Esophagus muscularis mucosa (tissue), 4 donors: ENCODE data around the gene NFILZ. TPM values are rescaled to one million over a fixed set of nuclear protein-coding genes. Genes with fewer than 3 reads are reported as not detected.
"Not testable (repeated sequence)": the region's sequence is repeated elsewhere in the genome, so short reads cannot be mapped to it uniquely, and the experiment has no call there.

Source experiments
- DNase-seq: peaks from one replicate; pipeline ENCODE4 v3.0.0-alpha.2; 2017; ENCODE audit errors: extremely low spot score
- H3K27ac ChIP-seq, 4 donors: fragments of 200-600 bp; sonication (generic); replicated peaks in 1 of 4; 1 replicate in 3 of 4; 2 replicates in 1 of 4; pipeline ENCODE4 v1.5.1; 2016 to 2019; ENCODE audit warnings: mild to moderate bottlenecking in 1 of 4
- H3K27me3 ChIP-seq, 4 donors: fragments of 200-600 bp; sonication (generic); one replicate each; pipeline versions ENCODE4 v1.5.1 to v1.6.0; 2016 to 2019
- H3K36me3 ChIP-seq, 4 donors: fragments of 200-600 bp; sonication (generic); one replicate each; pipeline ENCODE4 v1.5.1; 2016 to 2019
- H3K4me1 ChIP-seq, 4 donors: fragments of 200-600 bp; sonication (generic); one replicate each; pipeline ENCODE4 v1.5.1; 2016 to 2019
- H3K4me3 ChIP-seq, 4 donors: fragments of 200-600 bp; sonication (generic); 1 replicate in 2 of 4; 2 replicates in 2 of 4; pipeline ENCODE4 v1.5.1; 2016 to 2019; ENCODE audit warnings: mild to moderate bottlenecking in 4 of 4, moderate library complexity in 1 of 4
- H3K9me3 ChIP-seq, 4 donors: fragments of 200-600 bp; sonication (generic); 1 replicate in 3 of 4; 2 replicates in 1 of 4; pipeline ENCODE4 v1.5.1; 2016 to 2019
- EP300 ChIP-seq: sonication (generic); formaldehyde crosslinking; IDR thresholded peaks from one replicate; pipeline ENCODE4 v1.6.1; 2017; ENCODE audit warnings: antibody characterized with exemption
- POLR2A ChIP-seq: fragments of 450-650 bp; IDR thresholded peaks from one replicate; pipeline ENCODE4 v1.6.1; 2017; ENCODE audit warnings: antibody characterized with exemption, moderate library complexity, mild to moderate bottlenecking, low read depth
- POLR2AphosphoS5 ChIP-seq, 2 donors: sonication (generic); formaldehyde crosslinking; IDR thresholded peaks; one replicate each; pipeline ENCODE4 v1.6.1; 2017; ENCODE audit warnings: antibody characterized with exemption in 2 of 2
- WGBS: methylation state at CpG from one replicate; pipeline ENCODE4 v1.1.5; 2018; 5-methylcytosine and 5-hydroxymethylcytosine counted together
- intact Hi-C: fragments of 100-400 bp; cut with DNase I; formaldehyde crosslinking; loops from one replicate; pipeline ENCODE4 v1.15.1; 2023
- total RNA-seq, 4 donors: library from RNA; depleted of rRNA; stranded (reverse); fragments of >200 nt; gene quantifications; one replicate each; pipeline versions ENCODE4 v1.1.0 to v1.2.1, GENCODE V29; 2016
- TF ChIP-seq, protein P1 (sequence below), 3 experiments: fragments of 200-600 bp in 2 of 3; fragments of 450-650 bp in 1 of 3; sonication (generic) in 2 of 3; IDR thresholded peaks; one replicate each; pipeline ENCODE4 v1.5.1; 2017 to 2019; ENCODE audit warnings: antibody characterized with exemption in 3 of 3, mild to moderate bottlenecking in 2 of 3, moderate library complexity in 1 of 3

The NFILZ gene
- total RNA-seq, 4 donors from 2014 or later, result not detected

DNA sequence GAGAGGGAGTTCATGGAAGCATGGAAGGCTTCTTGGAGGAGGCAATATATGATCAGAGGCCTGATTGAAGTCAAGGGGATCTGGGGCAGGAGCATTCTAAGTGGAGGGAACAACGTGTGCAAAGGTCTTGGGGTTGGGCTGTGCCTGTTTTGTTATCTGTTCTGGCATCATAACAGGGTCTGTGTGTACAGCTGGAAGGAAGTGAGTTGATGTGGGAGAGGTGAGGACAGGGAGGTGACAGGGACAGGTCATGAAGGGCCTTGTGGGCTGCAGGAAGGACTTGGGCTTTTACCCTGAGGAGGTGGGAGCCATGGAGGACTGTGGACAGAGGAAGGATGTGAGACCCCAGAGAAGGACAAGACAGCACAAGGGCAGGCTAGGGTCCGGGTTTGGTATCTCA lies 1.2 kb upstream of the NFILZ start:
- no peak overlapping the region for H3K27ac ChIP-seq
- H3K4me1 ChIP-seq, result peaks cover 0 to 13% (median 3%) of the 10 kb centered on the region in 4 donors
- WGBS, result 72% methylated on average over 2 of the region's 2 CpGs
- no peaks in the 10 kb centered on the region for H3K27me3 ChIP-seq
- no peak for TF ChIP-seq POLR2A
- TF ChIP-seq POLR2AphosphoS5 (IDR thresholded peaks at IDR 0.05), result no peak
- TF ChIP-seq, protein P1, sequence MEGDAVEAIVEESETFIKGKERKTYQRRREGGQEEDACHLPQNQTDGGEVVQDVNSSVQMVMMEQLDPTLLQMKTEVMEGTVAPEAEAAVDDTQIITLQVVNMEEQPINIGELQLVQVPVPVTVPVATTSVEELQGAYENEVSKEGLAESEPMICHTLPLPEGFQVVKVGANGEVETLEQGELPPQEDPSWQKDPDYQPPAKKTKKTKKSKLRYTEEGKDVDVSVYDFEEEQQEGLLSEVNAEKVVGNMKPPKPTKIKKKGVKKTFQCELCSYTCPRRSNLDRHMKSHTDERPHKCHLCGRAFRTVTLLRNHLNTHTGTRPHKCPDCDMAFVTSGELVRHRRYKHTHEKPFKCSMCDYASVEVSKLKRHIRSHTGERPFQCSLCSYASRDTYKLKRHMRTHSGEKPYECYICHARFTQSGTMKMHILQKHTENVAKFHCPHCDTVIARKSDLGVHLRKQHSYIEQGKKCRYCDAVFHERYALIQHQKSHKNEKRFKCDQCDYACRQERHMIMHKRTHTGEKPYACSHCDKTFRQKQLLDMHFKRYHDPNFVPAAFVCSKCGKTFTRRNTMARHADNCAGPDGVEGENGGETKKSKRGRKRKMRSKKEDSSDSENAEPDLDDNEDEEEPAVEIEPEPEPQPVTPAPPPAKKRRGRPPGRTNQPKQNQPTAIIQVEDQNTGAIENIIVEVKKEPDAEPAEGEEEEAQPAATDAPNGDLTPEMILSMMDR (IDR thresholded peaks at IDR 0.05), result no peak
- TF ChIP-seq EP300, result no peak
- H3K9me3 ChIP-seq, result peaks cover 0 to 32% (median 17%) of the 10 kb centered on the region in 4 donors
- no peaks in the 10 kb centered on the region for H3K36me3 ChIP-seq
- intact Hi-C loops, result no loop called here
- no peak for DNase-seq
- no peak overlapping the region for H3K4me3 ChIP-seq

DNA sequence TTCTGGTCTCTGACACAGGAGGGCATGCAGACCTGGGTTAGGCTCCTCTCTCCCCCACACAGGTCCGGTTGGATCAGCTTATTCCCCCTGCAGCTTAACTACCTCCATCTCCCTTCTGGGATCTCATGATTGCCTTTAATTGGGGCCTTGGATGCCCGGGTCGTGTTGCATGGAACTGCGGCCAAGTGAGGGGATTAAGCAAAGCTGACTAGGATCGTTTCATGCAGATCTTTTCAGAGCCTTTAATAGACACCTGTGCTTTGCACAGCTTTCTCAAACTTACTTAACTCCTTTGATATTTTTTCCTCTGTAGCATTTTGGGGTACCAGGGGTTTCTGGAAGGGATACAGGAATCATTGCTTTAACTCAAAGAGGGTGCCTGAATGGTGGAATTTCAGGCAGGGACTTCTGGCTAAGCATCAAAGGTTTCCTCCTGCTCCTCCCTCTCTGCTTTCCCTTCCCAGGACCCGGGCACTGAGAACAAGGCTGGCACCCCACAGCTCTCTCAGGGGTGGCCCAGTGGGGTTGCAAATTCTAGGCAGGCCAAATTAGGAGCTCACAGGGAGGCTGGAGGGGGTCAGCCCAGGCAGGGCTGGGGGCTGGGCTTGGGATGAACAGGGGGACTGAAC lies 477 bp downstream of the NFILZ start:
- no peak for TF ChIP-seq EP300
- no peak for TF ChIP-seq POLR2AphosphoS5 (IDR thresholded peaks at IDR 0.05)
- TF ChIP-seq, protein P1 (IDR thresholded peaks at IDR 0.05), result no peak
- no peak for TF ChIP-seq POLR2A
- 50% methylated on average over 6 of the region's 6 CpGs for WGBS
- Histone ChIP-seq H3K27ac (peak overlapping the region; percentile 5 to 61 (median 33)), H3K9me3 (peaks cover 0 to 32% (median 17%) of the 10 kb centered on the region in 4 donors), H3K36me3 (no peaks in the 10 kb centered on the region), H3K4me3 (no peak overlapping the region), H3K4me1 (peaks cover 0 to 13% (median 3%) of the 10 kb centered on the region in 4 donors), H3K27me3 (no peaks in the 10 kb centered on the region)
- intact Hi-C loops, result no loop called here
- DNase-seq, result no peak

DNA sequence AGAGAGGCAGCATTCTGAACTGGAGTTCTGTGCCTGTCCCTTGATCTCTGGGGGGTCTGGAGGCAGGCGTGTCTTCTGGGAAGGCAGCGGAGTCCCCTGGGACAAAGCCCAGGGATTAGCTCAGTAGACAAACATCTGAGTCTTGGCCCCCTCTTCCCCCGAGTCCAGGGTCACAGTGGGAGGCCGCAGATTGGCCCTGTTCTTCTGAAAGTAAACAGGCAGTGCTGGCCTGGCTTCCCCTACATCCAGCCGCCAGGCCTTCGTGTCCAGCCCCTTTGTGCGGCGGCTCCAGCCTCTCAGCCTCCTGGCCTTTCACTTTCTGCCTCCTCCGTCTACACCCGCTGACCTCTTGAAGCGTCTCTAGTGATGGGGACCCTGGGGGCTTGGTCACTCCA lies 989 bp downstream of the NFILZ start:
- Histone ChIP-seq H3K4me3 (no peak overlapping the region), H3K27me3 (no peaks in the 10 kb centered on the region), H3K27ac (peak overlapping the region; percentile 5 to 61 (median 33)), H3K36me3 (no peaks in the 10 kb centered on the region), H3K9me3 (peaks cover 0 to 32% (median 17%) of the 10 kb centered on the region in 4 donors), H3K4me1 (peaks cover 0 to 13% (median 3%) of the 10 kb centered on the region in 4 donors)
- TF ChIP-seq EP300 (no peak), POLR2AphosphoS5 (IDR thresholded peaks at IDR 0.05) (peak in 1 of 2 donors; percentile 18)
- intact Hi-C loops, result no loop called here
- DNase-seq, result no peak
- 48% methylated on average over 10 of the region's 11 CpGs for WGBS

DNA sequence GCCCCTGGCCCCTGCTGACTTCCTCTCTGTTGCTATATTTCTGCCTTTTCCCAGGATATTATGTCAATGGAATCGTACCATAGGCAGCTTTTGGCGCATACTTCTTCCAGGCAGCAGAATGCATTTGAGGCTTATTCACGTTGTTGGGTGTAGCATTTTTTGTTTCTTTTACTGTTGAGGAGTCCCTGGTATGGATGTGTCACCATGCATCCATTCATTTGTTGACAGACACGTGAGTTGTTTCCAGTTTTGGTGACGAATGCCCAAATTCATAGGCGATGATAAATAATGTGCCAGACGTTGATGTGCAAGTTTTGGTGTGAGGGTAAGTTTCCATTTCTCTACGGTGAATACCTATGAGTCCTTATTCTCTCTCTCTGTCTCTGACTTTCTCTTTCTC lies 5.0 kb downstream of the NFILZ start:
- Histone ChIP-seq H3K4me3 (no peak overlapping the region), H3K27me3 (peaks cover 0 to under 1% (median 0%) of the 10 kb centered on the region in 4 donors), H3K36me3 (no peaks in the 10 kb centered on the region), H3K4me1 (peaks cover 0 to 19% (median 16%) of the 10 kb centered on the region in 4 donors), H3K27ac (no peak overlapping the region), H3K9me3 (peaks cover 0 to 6% (median 2%) of the 10 kb centered on the region in 4 donors)
- intact Hi-C loops, result no loop called here
- WGBS, result 81% methylated on average over 8 of the region's 8 CpGs
- TF ChIP-seq EP300, result no peak
- TF ChIP-seq POLR2A, result no peak
- no peak for TF ChIP-seq POLR2AphosphoS5 (IDR thresholded peaks at IDR 0.05)
- TF ChIP-seq, protein P1 (IDR thresholded peaks at IDR 0.05), result no peak
- no peak for DNase-seq

DNA sequence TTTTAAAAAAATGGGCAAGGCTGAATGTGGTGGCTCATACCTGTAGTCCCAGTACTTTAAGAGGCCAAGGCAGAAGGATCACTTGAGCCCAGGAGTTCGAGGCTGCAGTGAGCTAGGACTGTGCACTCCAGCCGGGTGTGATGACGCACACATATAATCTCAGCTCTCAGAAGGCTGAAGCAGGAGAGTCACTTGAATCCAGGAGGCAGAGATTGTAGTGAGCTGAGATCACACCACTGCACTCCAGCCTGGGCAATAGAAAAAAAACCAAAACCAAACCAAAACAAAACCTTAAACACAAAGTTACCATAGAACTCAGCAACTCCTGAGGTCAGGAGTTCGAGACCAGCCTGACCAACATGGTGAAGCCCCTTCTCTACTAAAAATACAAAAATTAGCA lies 6.6 kb downstream of the NFILZ start:
- H3K9me3 ChIP-seq, intact Hi-C loops, H3K27ac ChIP-seq, DNase-seq, H3K27me3 ChIP-seq, H3K36me3 ChIP-seq, H3K4me3 ChIP-seq: not testable (repeated sequence)
- H3K4me1 ChIP-seq, result peaks cover 0 to 19% (median 6%) of the 10 kb centered on the region in 4 donors
- 85% methylated on average over 4 of the region's 4 CpGs for WGBS
